CD4-positive, alpha-beta T cell treated with Interferon gamma for 1 hour (primary cell): ENCODE data around the gene FLOT1.
"Not testable (repeated sequence)": the region's sequence is repeated elsewhere in the genome, so short reads cannot be mapped to it uniquely, and the experiment has no call there.

Source experiments
- DNase-seq: peaks from one replicate; pipeline ENCODE4 v3.0.0-alpha.2; 2020

Gene FLOT1

DNA sequence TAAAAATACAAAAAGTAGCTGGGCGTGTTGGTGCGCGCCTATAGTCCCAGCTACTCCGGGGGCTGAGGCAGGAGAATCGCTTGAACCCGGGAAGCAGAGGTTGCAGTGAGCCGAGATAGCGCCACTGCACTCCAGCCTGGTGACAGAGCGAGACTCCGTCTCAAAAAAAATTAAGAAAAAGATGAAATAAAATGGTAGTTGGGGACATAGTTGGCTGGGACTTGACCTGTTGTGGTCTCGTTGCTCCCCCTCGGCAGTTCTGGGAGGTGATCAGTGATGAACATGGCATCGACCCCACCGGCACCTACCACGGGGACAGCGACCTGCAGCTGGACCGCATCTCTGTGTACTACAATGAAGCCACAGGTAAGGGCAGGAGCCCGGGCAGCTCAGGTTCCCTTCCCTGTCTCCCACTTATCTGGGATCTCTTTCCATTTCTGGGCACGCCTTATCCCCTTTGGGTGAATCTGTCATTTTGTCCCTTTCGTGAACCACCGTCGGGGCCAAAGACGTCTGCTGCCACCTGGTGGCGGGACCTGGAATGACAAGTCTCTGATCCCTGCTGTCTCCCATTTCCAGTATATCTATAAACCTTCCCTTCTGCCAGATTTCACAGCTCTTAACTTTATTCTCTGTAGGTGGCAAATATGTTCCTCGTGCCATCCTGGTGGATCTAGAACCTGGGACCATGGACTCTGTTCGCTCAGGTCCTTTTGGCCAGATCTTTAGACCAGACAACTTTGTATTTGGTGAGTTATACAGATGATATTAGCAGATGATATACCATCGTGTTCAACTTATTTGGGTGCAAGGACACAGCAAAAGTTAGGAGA is 20.0 kb downstream of the FLOT1 start:
- peak; percentile 78 for DNase-seq

GRCh38 chr6:30722025-30722279 is 20.5 kb downstream of the FLOT1 start:
- peak; percentile 36 for DNase-seq

DNA sequence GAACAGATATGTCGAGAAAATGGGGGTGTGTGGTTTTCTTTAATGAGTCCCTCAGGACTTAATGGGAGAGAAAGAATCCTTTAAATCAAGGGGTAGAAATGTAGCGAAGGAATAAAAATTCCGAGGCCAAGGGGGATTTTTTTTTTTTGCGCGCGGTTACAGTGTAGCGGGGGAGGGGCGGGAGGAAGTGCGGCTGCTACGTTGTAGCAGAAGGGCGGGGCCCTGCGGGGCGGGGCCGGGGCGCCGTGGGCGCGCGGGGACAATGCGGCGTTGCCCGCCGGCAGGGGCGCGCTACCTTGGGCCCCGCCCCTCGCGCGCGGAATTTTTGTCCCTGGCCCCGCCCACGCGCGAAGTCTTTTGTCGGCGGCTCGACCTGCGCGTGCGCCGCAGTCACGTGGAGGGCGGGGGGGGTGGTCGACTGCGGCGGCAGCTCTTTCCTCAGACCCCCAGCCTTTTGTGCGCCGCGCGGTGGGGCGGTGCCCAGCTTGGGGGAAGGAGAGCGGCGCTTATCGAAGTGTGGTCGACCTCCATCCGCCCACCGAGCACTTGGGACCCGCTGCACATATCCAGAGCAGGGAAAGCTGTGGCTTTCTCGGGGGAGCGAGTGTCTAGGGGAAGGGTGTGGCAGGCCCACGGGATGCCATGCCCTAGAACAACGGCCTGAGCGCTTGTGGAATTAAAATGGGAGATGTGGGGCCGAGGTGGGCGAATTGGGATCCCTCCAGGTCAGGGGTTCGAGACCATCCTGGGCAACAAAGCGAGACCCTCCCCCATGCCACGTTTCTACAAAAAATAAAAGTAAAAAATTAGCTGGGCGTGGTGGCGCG is 21.1 kb downstream of the FLOT1 start:
- peak; percentile 93 for DNase-seq

GRCh38 chr6:30720738-30721197 is 21.7 kb downstream of the FLOT1 start:
- peak; percentile 60 for DNase-seq

GRCh38 chr6:30719791-30720737 is 22.4 kb downstream of the FLOT1 start, which contains the start of gene TUBB:
Gene TUBB (plus strand): TSS chr6:30720352. CDS start chr6:30720507, 155 bp downstream.
- DNase-seq = peak; percentile 95

DNA sequence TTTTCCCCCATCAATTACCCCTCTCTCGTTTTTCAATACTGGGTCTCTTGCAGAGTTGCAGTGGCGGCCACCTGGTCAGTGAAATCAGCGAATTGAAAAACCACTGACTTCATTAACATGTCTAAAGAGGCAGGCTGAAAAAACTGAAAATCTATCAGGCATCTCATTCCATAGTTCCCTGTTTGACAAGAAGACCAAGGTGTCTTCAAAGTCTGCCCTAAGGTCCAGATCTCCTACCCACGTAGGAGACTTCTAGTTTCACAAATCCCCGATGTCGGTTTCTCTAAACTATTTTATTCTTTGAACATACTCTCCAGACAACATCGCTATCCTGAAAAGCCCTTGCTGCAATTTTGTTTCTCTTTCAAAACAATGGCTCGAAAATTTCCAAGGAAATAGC is 23.1 kb downstream of the FLOT1 start:
- DNase-seq = no peak

DNA sequence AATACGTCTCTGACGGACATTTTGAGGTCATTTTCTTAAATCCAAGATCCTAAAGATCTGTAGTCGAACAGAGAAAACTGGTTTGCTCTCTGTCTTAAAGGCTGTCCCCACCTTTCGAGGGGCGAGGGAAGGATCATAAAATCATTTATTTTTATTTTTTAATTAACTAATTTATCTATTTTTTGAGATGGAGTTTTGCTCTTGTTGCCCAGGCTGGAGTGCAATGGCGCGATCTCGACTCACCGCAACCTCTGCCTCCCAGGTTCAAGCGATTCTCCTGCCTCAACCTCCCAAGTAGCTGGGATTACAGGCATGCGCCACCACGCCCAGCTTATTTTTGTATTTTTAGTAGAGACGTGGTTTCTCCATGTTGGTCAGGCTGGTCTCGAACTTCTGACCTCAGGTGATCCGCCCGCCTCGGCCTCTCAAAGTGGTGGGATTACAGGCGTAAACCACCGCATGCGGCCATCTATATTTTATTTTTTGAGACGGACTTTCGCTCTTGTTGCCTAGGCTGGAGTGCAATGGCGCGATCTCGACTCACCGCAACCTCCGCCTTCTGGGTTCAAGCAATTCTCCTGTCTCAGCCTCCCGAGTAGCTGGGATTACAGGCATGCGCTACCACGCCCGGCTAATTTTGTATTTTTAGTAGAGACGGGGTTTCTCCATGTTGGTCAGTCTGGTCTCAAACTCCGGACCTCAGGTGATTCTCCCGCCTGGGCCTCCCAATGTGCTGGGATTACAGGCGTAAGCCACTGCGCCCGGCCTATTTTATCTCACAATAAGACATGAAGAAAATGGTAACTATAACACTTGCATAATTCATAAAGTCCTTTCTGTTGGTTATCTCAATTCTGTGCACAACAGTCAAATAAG is 24.4 kb downstream of the FLOT1 start:
- DNase-seq = not testable (repeated sequence)

DNA sequence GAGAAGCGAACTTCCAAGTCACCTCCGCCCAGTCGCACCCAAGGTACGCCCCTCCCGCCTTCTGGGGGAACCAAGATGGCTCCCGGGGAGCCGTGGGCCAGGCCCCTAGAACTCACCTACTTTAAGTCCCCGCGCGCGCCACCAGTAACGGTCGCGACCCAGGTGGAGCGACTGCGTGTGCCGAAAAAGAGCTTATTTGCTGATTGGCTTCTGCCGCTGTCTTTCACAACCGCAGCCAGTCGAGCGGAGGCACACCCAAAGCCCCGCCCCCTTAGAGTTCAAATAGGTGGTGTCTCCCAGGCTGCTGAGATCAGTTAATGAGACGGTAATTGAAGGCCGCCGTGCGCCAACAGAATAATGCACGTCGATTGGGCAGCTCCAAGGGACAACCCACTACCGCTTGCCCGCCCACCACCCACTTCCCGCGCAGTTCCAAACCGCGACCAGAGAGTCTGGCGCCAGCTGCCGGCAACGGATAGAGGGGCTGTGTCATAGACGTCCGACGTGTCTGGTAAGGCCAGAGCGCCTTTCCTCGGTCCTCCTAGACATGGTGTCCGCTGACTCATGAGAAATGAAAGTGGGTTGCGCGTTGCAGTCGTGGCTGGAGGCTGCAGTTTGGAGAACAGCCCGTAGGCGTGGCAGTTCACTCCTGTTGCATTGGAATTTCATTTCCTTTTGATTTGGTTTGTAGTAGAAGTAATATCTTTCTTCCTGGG is 25.2 kb downstream of the FLOT1 start, which contains the start of gene MDC1:
TSS of gene MDC1 (minus strand) at position 153 of the 716 bp plus-strand sequence. CDS start 2,106 bp downstream, outside the sequence.
- DNase-seq = peak; percentile 100

GRCh38 chr6:30716879-30717128 is 25.7 kb downstream of the FLOT1 start:
- DNase-seq = no peak

- no peak for DNase-seq
These were observed 28.2 kb downstream of the FLOT1 start for GRCh38 chr6:30714263-30714662.

- DNase-seq = no peak
These were observed 30.0 kb downstream of the FLOT1 start for GRCh38 chr6:30712441-30712945.

DNA sequence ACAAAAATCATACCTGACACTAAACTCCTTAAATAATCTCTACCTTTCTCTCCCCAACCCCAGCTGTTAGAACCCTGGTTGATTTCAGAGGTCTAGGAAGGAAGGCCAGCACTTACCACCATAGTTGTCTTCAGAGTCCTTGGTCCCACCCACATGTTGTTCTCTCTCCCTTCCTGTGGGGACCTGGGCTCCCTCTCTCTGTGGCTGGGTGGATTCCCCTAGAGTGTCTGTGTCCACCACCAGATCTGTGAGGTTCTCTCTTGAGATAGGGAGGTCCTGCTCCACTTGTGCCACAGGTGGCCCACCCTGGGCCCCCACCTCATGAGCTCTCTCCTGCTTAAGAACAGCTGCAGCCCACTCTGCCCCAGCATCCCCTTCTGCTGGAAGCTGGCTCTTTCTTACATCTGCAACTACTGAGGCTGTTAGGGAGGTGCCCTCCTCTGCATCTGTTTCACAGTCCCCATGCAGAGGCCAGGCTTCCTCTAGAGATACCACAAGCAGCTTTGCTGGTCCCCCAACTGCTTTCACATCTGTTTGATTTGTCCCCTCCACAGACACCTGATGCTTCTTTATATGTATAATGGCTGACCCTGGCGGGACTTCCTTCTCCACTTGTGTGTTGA is 30.6 kb downstream of the FLOT1 start:
- no peak for DNase-seq

GRCh38 chr6:30709101-30709868 is 33.2 kb downstream of the FLOT1 start:
- no peak for DNase-seq

DNA sequence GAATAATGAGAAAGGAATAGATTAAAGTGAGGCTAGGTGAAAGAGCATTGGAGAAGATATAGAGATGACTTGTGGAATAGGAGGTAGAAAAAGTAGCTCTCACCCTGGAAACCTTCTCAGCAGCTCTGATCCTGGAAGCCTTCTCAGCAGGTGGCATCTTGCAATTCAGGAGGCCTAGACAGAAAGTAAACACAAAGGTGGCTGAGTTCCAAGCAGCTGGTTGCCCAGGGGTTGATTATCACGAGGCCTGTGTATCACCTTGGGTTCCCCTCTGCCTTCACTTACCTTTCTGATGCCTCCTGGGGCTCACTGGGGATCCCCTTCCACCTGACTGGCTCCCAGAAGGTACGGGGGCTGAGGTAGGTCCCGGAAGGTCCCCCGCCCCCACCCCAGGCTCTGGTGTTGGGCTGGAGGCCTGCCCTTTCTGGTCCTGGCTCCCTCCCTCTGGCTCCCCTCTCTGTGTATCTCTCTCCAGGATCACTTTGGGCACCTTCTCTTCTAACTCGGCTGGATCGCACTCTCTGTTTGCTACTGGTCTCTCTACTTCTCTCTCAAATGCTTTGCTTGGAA is 35.1 kb downstream of the FLOT1 start:
- no peak for DNase-seq

GRCh38 chr6:30705620-30706019 is 36.9 kb downstream of the FLOT1 start:
- no peak for DNase-seq

DNA sequence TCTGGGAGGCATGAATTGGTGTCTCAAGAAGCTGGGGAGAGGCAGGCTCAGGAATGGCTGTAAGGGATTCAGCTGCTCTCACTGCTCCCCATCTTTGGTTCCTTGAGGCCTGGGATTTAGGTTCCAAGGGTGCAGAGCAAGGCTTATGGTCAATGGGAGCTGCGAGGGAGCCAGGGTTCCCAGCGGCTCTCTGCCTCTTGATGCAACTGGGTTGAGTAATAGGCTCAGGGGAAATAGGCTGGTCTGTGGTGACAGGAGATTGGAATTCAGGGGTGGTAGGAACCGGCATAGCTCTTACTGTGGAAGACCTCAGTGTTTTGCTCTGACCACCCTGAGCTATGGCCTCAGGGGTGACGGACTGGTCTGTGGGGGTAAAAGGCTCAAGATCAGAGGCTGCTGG is 38.7 kb downstream of the FLOT1 start:
- DNase-seq = no peak

GRCh38 chr6:30703011-30703410 is 39.5 kb downstream of the FLOT1 start:
- no peak for DNase-seq

DNA sequence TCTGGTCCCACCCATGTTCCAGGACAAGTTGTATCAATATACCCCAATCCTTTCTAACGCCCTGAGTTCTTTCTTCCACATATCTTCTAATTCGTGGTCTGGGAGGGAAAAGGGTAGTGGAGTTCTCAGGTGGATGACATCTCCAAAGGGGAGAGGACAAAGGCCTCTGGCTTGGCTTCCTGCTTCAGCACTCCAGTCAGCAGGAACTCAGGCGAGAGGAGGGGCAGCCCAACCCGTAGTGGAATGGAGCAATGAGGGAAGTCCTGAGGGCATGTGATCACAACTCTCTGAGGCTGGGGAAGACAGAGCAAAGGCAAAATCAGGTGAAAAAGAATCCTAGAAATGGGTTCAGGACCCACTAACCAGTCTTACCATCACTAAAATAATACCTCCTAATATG is 42.1 kb downstream of the FLOT1 start:
- DNase-seq = no peak

- DNase-seq = no peak
These were observed 46.1 kb downstream of the FLOT1 start for GRCh38 chr6:30696432-30696831.
